Measurements from ENCODE around the gene PHC1. TPM values are rescaled to one million over a fixed set of nuclear protein-coding genes. Genes with fewer than 3 reads are reported as not detected.

The PHC1 gene
- polyA plus RNA-seq, 1 donor (not counting 4 experiments of a cell fraction or from before 2014, with no cell fraction given) = 11.0 TPM

DNA sequence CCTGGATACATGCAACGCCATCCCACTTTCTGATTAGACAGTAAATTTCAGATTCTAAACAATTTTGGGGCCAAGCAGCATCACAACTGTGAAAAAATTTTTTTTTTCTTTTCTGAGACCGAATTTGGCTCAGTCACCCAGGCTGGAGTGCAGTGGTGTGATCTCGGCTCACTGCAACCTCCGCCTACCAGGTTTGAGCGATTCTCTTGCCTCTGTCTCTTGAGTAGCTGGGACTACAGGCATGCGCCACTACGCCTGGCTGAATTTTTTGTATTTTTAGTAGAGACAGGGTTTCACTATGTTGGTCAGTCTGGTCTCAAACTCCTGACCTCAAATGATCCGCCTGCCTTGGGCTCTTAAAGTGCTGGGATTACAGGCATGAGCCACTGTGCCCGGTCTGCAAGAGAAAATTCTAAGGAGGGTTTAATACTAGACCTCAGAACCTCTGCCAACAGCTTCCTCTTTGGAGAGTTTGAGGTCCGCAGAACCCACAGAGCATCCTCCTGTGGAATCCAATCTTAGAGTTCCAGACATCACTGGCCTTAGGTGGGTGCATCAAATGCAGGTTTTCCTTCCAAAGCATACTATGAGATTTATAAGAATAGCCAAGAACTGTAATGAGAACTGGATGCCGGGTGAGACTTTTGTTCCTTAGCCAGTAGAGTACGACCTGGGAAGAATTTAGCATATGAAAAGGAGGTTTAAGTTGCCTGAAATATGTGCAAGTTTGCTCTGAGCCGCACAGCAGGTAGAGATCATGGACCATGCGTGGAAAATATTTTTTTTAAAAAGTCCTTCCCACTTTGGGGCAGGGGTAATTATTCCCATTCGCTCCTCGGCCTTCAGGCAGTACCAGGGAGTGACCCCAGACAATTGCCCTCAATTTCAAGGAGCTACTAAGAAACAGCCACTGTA, 7.8 kb upstream of the PHC1 start:
- DNase-seq (ENCODE audit: low read depth, low spot score) = no peak
- Histone ChIP-seq H2AFZ (ENCODE audit: control insufficient read depth, low read length) (no peak overlapping the region), H3K4me1 (ENCODE audit: control insufficient read depth, extremely low read depth, insufficient read depth, low read length) (no peaks in the 10 kb centered on the region), H3K9ac (ENCODE audit: control insufficient read depth, extremely low read depth, insufficient read depth, low read length) (no peak overlapping the region), H3K27ac (ENCODE audit: control insufficient read depth, insufficient read depth, low read length) (no peak overlapping the region), H4K20me1 (ENCODE audit: control insufficient read depth, extremely low read depth, insufficient read depth, low read length) (no peaks in the 10 kb centered on the region), H3K4me2 (ENCODE audit: control insufficient read depth, extremely low read depth, insufficient read depth, low read depth, low read length) (no peak overlapping the region), H3K79me2 (ENCODE audit: control insufficient read depth, insufficient read depth, low read length) (no peaks in the 10 kb centered on the region), H3K36me3 (ENCODE audit: control insufficient read depth in 2 of 2, extremely low read depth in 1 of 2, insufficient read depth in 2 of 2, low read length in 2 of 2) (no peaks in the 10 kb centered on the region), H3K9me1 (ENCODE audit: control insufficient read depth, extremely low read depth, insufficient read depth, low read length) (no peaks in the 10 kb centered on the region), H3K27me3 (ENCODE audit: control insufficient read depth, extremely low read depth, insufficient read depth, low read length) (no peaks in the 10 kb centered on the region), H3K4me3 (ENCODE audit: control insufficient read depth in 2 of 3, extremely low read depth in 1 of 3, insufficient read depth in 2 of 3, low read depth in 1 of 3, low read length in 3 of 3) (no peak overlapping the region), H3K9me3 (ENCODE audit: control insufficient read depth, low read depth, low read length) (no peaks in the 10 kb centered on the region)
- FAIRE-seq = no peak
- dilution Hi-C loops (cut with MboI; ENCODE audit: extremely low pct_ligation_motif_present, low sequenced_read_pairs) = no loop called here
- TF ChIP-seq CTCF (optimal IDR thresholded peaks at IDR 0.05 in 1 of 3, IDR thresholded peaks at IDR 0.05 in 1 of 3, conservative IDR thresholded peaks at IDR 0.05 in 1 of 3; ENCODE audit: extremely low read depth in 1 of 3, insufficient read depth in 2 of 3, low read length in 3 of 3) (no peak), EZH2 (IDR thresholded peaks at IDR 0.05; ENCODE audit: low read length) (no peak)

DNA sequence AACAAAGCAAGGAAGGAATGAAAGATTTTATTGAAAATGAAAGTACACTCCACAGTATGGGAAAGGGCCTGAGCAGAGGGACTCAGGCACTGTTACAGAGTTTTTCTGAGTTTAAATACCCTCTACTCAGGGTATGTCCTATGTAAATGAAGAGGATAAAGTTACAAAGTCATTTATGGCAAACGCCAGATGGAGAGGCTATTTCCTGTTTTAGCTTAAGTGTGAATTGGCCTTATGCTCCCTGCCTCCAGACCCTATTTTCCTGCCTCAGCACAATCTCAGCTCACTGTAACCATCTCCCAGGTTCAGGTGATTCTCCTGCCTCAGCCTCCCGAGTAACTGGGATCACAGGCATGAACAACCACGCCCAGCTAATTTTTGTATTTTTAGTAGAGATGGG, 6.8 kb upstream of the PHC1 start:
- DNase-seq (ENCODE audit: low read depth, low spot score) (no peak), FAIRE-seq (no peak)
- no peak overlapping the region for H2AFZ ChIP-seq (ENCODE audit: control insufficient read depth, low read length)
- H3K4me1 ChIP-seq (ENCODE audit: control insufficient read depth, extremely low read depth, insufficient read depth, low read length) = no peaks in the 10 kb centered on the region
- dilution Hi-C loops (cut with MboI; ENCODE audit: extremely low pct_ligation_motif_present, low sequenced_read_pairs) = no loop called here
- no peak for TF ChIP-seq CTCF (optimal IDR thresholded peaks at IDR 0.05 in 1 of 3, IDR thresholded peaks at IDR 0.05 in 1 of 3, conservative IDR thresholded peaks at IDR 0.05 in 1 of 3; ENCODE audit: extremely low read depth in 1 of 3, insufficient read depth in 2 of 3, low read length in 3 of 3)
- no peak for TF ChIP-seq EZH2 (IDR thresholded peaks at IDR 0.05; ENCODE audit: low read length)
- H3K27ac ChIP-seq (ENCODE audit: control insufficient read depth, insufficient read depth, low read length) = no peak overlapping the region
- no peak overlapping the region for H3K9ac ChIP-seq (ENCODE audit: control insufficient read depth, extremely low read depth, insufficient read depth, low read length)
- H3K4me2 ChIP-seq (ENCODE audit: control insufficient read depth, extremely low read depth, insufficient read depth, low read depth, low read length) = no peak overlapping the region
- no peak overlapping the region for H3K4me3 ChIP-seq (ENCODE audit: control insufficient read depth in 2 of 3, extremely low read depth in 1 of 3, insufficient read depth in 2 of 3, low read depth in 1 of 3, low read length in 3 of 3)
- no peaks in the 10 kb centered on the region for H3K36me3 ChIP-seq (ENCODE audit: control insufficient read depth in 2 of 2, extremely low read depth in 1 of 2, insufficient read depth in 2 of 2, low read length in 2 of 2)
- H3K9me3 ChIP-seq (ENCODE audit: control insufficient read depth, low read depth, low read length) = no peaks in the 10 kb centered on the region
- H3K27me3 ChIP-seq (ENCODE audit: control insufficient read depth, extremely low read depth, insufficient read depth, low read length) = no peaks in the 10 kb centered on the region
- no peaks in the 10 kb centered on the region for H4K20me1 ChIP-seq (ENCODE audit: control insufficient read depth, extremely low read depth, insufficient read depth, low read length)
- no peaks in the 10 kb centered on the region for H3K79me2 ChIP-seq (ENCODE audit: control insufficient read depth, insufficient read depth, low read length)
- no peaks in the 10 kb centered on the region for H3K9me1 ChIP-seq (ENCODE audit: control insufficient read depth, extremely low read depth, insufficient read depth, low read length)

Data from keratinocyte (primary cell).